GM23248 (cell line): ENCODE results near the gene ANKRD36B.
"Not testable (repeated sequence)": the region's sequence is repeated elsewhere in the genome, so short reads cannot be mapped to it uniquely, and the experiment has no call there.

Source experiments
- EZH2 ChIP-seq: fragments of 200-600 bp; sonication (generic); IDR thresholded peaks from 2 replicates; pipeline ENCODE4 v1.6.1; 2018; ENCODE audit warnings: antibody characterized with exemption, mild to moderate bottlenecking; ENCODE audit not compliant: insufficient read depth, poor library complexity, severe bottlenecking
- EZH2phosphoT487 ChIP-seq: fragments of 200-600 bp; sonication (generic); IDR thresholded peaks from 2 replicates; pipeline ENCODE4 v1.6.1; 2018; ENCODE audit warnings: antibody characterized with exemption, moderate library complexity, mild to moderate bottlenecking, low read depth; ENCODE audit not compliant: insufficient read depth

- not testable (repeated sequence) for TF ChIP-seq EZH2, EZH2phosphoT487
Observed at GRCh38 chr2:97495651-97496050, 94.0 kb downstream of the ANKRD36B start.
